GM21786 (cell line): ENCODE results near the gene BACE2.
"Not testable (repeated sequence)": the region's sequence is repeated elsewhere in the genome, so short reads cannot be mapped to it uniquely, and the experiment has no call there.

Source experiments
- ATAC-seq: cut with Tn5 transposase; IDR thresholded peaks from one replicate; pipeline ENCODE4 v1.9.1; 2021; ENCODE audit not compliant: unreplicated experiment

BACE2 gene

DNA sequence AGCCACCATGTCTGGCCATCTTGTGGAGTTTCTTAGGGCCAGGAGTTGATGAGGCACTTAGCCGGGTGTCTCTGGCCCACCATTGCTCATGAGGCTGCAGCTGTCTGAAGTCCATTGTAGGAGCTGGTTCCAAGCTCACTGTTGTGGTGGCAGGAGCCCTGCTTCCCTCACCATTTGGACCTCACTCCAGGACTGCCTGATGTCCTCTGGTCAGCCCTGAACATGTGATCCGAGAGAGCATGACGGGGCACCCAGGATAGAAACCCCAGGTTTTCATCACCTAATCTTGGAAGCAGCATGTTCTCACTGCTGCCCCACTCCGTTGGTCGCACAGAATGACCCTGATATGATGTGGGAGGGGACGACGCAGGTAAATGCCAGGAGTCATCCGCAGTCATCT, 92.5 kb downstream of the BACE2 start:
- no peak for ATAC-seq

DNA sequence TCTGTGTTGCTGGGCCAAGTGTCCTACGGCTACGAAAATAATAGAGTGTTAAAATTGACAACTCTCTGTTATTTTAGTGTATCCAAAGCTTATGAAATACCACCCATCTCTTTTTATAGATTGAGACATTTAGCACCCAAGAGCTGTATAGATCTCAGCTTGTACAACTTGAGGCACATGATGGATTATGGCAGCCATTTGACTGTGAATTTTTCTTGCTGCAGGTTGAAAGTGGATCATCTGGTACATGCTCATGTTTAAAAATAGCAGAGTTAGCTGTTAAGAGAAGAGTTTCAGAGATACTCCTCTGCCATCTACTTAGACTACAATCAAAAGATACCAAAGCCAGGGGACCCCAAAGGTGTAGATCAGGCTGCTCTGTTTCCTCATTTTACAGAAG, 99.4 kb downstream of the BACE2 start:
- ATAC-seq, result no peak

DNA sequence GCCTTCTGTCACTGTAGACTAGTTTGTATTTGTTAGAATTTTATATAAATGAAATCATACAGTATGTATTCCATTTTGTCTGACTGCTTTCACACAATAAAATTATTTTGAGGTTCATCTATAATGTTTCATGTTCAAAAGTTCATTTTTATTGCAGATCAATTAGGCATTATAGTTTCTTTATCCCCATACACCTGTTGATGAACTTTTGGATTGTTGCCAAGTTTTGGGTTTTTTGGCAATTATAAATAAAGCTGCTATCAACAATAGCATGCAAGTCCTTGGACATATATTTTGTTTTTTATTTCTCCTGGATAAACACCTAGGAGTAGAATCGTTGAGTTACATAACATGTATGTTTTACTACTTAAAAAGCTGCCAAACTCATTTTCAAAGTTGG, 101.6 kb downstream of the BACE2 start:
- ATAC-seq, result no peak

DNA sequence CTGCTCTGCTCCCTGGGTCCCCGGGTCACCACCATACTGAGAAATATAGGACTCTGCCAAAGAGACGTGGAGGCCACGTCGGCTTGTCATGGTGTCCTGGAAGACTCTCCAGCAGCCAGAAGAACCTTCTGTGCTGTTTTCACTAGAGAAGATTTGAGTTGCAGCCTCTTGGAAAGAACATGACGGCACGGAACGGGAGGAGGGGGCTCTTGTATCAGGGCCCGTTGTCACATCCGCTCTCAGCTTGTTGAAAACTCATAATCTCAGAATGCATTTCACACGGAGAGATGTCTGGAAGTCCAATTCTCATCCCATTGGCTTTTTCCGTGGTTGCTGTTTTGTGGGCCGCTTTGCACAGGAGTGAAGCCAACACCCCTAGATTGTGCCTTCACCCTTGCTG, 109.2 kb downstream of the BACE2 start:
- no peak for ATAC-seq

DNA sequence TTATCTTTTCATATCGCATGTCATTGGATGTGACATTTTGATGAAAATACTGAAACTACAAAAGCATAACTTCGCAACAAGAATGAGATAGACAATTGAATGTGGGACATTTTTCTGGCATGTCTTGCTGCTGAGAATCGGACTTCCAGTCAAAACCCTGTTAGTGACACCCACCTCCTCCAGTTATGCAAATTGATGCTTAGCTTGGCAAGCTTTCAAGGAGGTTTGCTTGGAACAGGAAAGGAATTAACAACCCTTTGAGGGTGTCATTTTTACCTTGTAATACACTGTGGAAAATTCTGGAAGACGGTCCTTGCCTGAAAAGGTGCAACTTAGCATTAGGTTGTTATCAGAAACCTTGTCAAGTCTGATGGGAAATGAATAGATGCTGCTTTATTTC, 109.9 kb downstream of the BACE2 start:
- no peak for ATAC-seq

DNA sequence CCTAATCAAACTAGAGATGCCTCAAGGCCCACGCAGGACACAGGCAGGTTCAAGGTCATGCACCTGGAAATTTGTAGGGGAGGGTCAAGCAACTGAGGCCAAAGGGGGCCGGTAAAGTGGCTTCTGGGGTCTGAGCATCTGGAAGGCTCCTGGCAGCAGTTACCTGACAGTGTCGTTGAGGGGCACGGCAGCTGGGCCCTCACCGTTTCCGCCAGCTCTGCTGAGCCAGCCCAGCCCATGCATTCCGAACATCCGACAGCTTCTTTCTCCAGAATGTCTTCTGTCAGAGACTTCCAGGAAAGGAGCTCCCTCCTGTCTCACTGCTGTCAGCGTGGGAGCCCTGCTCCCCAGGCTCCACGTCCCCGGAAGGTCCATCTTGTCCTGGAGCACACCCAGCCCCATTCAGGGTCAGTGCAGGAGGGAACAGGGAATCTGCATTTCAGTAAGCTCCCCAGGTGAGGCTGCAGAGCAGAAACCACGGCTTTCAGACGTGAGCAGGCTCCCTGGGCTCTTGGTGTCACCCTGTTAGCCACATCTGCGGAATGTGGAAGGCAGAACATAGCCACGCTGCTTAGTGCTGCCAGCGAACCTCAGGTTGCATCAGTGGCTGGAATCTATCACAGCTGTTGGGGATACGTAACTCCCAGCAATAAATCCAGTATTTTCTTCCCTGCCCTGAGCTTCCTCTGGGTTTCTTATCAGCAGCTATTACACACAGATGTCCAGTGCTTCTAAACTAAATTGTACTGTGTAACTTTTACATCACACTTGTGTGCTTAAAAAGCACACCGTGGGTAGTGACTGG, 112.4 kb downstream of the BACE2 start:
- ATAC-seq, result no peak

DNA sequence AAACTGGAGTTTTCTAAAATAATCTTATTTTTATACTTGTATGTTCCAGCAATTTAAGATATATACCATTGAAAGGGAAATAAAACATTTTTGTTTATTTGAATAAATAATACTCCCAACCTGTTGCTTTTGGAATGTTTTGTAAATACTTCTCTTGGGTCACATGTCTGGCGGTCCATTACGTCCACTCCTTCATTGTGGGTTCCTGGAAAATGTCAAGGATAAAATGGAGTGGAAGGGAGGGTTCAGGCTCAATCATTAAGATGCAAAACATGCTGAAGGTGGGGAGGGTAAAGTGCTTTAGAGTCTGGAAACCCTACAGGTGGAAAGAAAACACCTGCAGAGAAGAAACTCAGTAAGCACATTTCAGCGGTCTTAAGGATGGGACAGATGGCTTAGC, 114.5 kb downstream of the BACE2 start:
- ATAC-seq, result no peak

DNA sequence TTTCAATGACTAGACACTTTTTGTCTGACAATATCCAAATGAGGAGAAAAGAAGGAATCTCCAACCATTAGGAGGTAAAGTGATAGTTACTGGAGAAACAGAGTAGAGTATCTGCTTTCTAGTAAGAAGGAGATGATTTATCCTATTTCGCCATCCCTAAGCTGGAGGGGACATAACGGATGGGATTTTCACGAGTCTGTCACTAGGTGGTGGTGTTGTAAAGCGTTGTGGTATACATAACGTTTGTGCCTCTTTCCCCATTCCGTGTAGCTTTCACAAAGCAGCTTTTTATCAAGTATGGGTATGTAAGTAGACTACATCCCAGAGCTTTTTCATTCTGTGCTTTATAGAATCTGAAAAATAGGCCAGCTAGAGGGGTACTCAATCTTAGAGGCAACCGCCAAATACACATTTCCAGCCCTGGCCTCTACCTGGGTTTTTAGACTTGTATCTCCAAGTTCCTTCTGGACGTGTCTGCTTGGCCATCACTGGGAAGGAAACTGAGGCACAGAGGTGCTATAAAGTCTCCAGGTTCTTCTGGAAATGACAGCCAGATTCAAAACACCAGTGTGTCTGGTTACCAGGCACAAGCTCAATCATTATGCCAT, 115.4 kb downstream of the BACE2 start:
- ATAC-seq, result no peak

DNA sequence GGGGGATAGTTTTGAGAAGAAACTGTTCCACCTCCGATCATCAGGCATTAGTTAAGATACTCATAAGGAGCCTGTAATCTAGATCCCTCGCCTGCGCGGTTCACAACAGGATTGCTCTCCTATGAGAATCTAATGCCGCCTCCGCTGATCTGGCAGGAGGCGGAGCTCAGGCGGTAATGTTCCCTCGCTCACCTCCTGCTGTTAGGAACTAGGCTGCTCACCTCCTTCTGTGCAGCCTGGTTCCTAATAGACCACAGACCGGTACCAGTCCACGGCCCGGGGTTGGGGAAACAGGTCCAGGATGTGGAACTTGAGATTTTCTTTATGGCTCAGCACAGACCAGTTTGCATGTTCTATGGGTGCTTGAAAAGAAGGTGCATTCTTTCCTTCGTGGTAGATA, 121.5 kb downstream of the BACE2 start:
- no peak for ATAC-seq

DNA sequence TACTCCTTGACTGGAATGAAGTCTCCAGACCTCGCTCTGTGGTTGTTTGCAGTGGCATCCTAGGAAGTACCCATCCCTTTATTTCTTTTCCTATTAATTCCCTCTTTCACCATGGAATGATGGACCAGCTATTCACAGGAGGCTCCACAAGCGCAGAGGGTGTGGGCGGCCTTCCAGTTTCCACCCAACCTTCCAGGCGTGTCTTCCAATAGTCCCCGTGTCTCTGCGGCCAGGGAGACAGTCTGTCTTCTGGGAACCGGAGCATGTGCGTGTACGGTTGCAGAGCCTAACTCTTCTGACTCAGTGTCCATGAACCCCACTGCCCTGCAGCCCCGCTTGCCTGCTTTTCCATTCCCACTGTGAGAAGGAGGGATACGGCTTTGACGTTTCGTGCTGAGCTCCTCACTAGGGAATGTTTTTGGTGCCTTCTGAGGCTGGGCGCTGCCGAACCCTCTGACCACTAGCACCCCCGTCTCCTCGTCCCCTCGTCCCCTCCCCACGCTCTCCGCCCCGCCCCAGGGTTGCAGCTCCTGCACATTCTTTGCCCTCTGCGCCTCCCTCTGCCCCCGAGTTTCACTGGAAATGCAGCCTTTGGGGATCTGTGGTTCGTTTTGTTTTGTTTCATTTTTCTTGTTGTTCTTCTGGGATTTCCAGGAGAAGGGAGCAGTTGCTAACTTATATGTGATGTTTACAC, 122.3 kb downstream of the BACE2 start:
- no peak for ATAC-seq

DNA sequence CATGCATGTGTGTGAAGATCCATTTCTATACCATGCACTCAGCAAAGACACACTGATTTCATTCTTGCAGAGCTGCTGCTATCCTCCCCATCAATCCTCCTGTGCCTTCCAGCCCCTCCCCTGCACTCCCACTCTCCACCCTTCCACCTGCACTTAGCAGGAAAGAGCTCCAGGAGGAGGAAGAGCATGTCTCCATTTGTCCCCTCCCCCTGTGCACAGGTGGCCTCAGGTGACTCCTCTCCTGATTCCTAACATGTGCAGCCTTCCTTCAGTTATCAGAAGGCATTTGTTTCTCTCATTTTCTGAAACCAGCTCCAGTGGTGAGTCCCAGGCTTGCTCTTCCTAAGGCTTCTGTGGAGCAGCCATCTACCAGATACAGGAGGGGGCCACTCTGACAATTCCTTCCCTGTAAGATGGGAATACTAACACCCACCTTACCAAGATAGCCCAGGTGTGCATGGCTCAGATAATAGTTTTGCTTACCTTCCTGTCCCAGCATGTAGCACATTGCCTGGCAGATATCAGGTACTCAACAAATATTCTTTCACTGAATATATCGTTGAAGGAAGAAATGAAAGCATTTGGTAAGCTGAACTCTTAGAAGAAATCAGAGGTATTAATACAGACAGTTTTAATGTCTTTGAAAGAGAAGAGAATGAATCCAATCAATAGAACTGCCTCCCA, 126.7 kb downstream of the BACE2 start:
- ATAC-seq, result no peak

DNA sequence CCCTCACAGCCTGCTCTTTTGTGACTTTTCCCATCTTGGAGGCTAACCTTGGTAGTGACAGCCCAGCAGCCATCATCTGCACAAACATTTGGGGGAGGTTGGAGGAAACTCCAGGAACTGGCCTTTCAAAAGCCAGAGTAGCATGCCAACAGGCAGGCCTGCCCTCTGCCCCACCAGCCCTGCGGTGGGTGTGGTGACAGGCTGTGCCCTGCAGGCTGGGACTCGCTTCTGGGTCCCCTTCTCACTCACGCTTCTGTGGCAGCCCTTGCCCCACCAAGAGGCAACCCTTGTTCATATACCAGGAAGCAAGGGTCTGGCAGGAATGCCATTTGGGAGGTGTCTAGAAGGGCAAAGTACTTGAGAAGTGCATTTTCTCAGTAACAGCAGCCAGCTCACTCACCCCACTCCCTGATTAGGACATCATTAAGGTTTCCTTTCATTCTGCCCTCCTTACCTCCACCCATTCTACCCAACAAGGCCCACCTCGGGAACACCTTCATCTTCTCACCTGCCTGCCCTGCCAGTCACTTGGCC, 127.8 kb downstream of the BACE2 start:
- no peak for ATAC-seq

DNA sequence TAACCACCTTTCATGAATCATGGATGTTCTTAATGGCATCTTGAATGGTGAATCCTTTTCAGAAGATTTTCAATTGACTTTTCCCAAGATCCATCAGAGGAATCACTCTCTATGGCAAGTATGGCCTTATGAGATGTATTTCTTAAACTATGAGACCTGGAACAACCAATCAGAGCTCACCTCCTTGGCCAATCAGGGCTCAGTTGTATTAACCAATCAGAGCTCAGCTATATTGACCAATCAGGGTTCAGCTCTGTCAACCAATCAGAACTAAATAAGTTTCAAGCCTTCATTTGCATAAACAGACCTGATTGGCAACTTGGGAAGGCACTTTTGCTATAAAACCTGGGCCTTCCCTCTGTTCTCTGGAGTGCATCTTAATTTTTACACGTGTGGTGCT, 135.0 kb downstream of the BACE2 start:
- ATAC-seq, result no peak

DNA sequence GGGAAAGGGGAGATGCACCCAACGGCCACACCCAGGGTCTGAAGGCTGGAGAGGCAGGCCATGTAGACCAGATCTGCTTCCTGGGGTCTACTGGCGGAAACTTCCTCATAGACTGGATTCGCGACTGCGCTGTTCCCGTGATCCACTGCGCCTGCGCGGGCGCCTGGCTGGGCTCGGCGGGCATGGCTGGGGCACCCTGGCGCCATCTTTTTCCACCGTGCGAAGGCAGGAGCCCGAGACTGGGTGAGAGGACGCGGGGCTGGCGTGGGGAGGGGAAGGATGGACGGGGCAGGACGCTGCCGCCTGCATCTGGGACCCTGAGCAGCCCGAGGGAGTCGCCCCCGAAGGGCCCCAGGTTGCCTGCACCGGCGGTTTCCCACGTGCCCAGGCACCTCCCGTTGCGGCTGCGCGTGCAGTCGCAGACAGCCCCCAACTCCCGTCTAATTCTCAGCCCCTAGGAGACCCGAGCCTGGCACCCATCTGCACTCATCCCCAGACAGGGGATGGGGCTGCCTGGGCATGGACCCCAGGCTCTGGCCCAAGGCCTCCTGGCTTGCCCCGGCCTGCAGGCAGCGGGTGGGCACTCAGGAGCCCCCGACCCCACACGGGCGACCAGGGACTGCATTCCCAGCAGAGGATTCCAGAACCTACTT, 136.2 kb downstream of the BACE2 start:
- ATAC-seq, result no peak

DNA sequence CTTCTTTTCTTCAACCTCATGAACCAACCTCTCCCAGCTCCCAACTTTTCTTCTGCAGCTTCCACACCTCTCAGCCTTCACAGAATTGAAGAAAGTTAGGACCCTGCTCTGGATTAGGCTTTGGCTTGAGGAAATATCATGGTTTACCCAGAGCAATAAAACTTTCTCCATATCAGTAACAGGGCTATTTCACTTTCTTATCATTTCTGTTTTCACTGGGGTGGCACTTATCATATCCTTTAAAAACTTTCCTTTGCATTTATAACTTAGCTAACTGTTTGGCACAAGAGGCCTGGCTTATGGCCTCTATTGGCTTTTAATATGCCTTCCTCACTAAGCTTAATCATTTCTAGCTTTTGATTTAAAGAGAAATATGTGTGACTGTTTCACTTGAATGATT, 139.3 kb downstream of the BACE2 start:
- ATAC-seq, result no peak

DNA sequence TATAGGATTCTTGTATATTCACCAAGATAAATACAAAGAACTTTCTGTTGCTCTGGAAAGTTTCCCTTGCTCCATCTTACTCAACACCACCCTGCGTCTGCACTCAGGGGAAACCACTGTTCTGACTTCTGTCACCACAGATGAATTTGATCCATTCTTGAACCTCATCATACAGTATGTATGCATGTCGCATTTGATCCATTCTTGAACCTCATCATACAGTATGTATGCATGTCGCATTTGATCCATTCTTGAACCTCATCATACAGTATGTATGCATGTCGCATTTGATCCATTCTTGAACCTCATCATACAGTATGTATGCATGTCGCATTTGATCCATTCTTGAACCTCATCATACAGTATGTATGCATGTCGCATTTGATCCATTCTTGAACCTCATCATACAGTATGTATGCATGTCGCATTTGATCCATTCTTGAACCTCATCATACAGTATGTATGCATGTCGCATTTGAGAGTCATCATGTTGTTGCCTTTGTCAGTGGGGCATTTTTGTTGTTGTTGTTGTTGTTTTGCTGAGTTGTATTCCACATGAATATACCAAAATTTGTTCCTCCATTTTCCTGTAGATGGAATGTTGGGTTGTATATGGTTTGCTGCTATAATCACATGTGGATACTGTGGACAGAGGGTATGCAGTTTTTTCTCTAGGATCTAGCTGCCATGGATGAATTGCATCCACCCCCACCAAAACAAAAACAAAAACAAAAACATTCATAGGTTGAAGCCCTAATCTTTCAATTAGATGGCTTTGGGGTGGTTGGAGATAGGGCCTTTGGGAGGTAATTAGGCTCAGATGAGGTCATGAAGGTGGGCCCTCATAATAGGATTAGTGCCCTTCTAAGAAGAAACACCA, 145.6 kb downstream of the BACE2 start:
- not testable (repeated sequence) for ATAC-seq

DNA sequence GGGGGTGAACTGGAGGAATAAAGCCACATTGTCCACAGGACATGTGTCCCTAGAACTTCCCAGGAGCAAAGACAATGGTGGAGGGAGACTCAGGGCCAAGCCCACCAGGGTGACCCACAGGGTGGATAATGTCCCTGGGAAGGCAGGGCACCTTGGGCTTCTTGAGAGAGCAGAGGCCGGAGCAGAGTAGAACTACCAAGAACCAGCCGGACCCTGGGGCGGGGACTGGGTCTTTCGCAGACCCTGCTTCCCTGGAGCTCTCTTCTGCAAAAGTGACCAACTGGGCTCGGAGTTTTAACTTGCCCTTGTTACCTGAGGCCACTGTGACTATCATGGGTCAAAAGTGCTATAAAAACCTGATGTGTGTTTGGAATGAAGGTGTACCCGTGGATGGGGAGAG, 147.8 kb downstream of the BACE2 start:
- ATAC-seq, result no peak

DNA sequence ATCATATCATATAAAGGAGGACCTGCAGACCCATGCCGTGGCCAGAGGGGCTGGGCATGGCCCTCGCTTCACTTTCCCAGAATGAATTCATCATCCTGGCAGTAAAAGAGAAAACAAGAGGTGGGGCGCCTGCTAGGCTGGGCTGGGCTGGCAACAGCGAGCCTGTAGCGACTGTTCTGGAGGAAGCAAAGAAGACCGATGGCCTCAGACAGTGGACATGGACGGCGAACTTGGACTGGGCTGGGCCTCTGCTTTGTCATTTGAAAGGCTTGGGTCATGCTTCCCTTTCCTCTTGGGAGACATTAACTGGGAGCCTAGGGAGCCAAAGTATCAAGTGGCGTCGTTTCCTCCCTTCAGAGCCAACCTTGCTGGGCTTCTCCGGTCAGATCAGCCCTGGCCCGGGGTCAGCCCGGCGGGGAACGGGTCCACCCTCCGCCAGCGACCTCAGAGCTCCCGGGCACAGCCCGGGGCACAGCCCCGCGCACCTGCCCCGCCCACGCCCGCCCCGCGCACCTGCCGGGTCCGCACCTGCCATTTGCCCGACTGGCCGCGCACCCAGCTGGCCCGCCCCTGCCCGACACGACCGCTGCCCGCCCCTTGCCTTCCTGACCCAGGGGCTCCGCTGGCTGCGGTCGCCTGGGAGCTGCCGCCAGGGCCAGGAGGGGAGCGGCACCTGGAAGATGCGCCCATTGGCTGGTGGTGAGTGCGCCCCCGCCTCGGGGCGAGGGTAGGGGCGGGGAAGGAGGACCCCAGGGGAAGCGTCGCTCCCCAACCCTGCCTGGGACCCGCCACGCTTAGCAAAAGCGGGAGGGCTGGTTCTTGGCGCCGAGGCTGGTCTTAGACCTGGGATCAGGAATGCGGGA, 148.5 kb downstream of the BACE2 start, which contains the start of gene FAM3B:
FAM3B (plus strand) TSS at position 602 of the 863 bp plus-strand sequence; CDS start at position 681, 79 bp downstream.
- ATAC-seq, result no peak

DNA sequence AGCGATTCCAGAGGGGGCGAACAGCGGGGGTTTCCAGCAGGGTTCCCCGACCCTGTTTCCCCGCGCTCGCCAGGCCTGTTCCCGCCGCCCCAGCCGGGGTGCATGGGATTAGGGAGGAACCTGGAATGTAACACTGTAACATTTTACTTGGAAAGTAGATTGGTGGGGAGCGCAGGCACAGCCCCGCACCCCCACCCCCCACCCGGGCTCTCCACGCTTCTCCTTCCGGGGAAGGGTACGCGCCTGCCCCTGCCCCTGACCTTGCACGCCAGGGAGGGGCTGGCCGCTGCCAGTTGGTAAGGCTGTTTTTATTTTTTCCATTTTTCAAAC, 149.1 kb downstream of the BACE2 start:
- no peak for ATAC-seq
